Measurements from ENCODE around the gene CAMK2G. TPM values are rescaled to one million over a fixed set of nuclear protein-coding genes. Genes with fewer than 3 reads are reported as not detected.

The CAMK2G gene
- polyA plus RNA-seq, 3 donors: 1.7 to 60.7 (median 3.0) TPM

- no peak overlapping the region for H3K4me3 Mint-ChIP-seq
These were observed 74.3 kb downstream of the CAMK2G start for GRCh38 chr10:73799899-73800559.

DNA sequence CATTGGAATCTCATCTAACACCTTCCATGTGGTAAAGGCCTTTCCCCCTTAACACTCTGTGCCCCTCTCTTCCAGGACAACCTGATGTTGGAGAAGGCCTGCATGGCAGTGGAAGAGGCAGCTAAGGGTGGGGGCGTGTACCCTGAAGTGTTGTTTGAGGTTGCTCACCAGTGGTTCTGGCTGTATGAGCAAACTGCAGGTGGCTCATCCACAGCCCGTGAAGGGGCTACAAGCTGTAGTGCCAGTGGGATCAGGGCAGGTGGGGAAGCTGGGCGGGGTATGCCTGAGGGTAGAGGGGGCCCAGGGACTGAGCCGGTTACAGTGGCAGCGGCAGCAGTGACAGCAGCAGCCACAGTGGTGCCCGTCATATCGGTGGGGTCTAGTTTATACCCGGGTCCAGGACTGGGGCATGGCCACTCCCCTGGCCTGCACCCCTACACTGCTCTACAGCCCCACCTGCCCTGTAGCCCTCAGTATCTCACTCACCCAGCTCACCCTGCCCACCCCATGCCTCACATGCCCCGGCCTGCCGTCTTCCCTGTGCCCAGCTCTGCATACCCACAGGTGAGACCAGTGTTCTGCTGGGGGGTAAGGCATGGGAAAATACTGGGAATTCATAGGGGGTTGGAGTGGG is 75.3 kb downstream of the CAMK2G start:
- Mint-ChIP-seq H3K4me1 (peaks cover 6% of the 10 kb centered on the region), H3K36me3 (peaks cover 85 to 100% of the 10 kb centered on the region in 2 donors), H3K27me3 (ENCODE audit: low read depth in 3 of 3) (no peaks in the 10 kb centered on the region), H3K4me3 (no peak overlapping the region), H3K9me3 (peaks cover 0 to 2% (median 0%) of the 10 kb centered on the region in 7 donors), H3K27ac (peak overlapping the region in 4 of 7 donors; percentile 19 to 54 (median 30))
- Histone ChIP-seq H3K36me3 (replicated peaks in 1 of 2; ENCODE audit: control insufficient read depth in 1 of 2, insufficient read depth in 2 of 2, low read length in 2 of 2) (peaks cover 91 to 100% of the 10 kb centered on the region in 2 donors), H3K27ac (ENCODE audit: low read depth in 1 of 2, low read length in 2 of 2) (no peak overlapping the region), H3K4me2 (replicated peaks; ENCODE audit: extremely low read depth, low read length, poor library complexity, severe bottlenecking) (no peak overlapping the region), H3K9me3 (replicated peaks in 1 of 2; ENCODE audit: control insufficient read depth in 1 of 2, insufficient read depth in 1 of 2, low read length in 2 of 2) (no peaks in the 10 kb centered on the region), H3K27me3 (ENCODE audit: control insufficient read depth in 2 of 2, insufficient read depth in 2 of 2, low read length in 2 of 2) (no peaks in the 10 kb centered on the region), H3K9ac (ENCODE audit: insufficient read depth, low read length, poor library complexity, severe bottlenecking) (no peak overlapping the region), H4K20me1 (ENCODE audit: insufficient read depth, low read length) (peaks cover 71% of the 10 kb centered on the region), H2AFZ (ENCODE audit: insufficient read depth, low read depth, low read length, poor library complexity, severe bottlenecking) (no peak overlapping the region), H3K79me2 (ENCODE audit: insufficient read depth, low read length) (no peaks in the 10 kb centered on the region), H3K4me3 (replicated peaks in 1 of 3; ENCODE audit: low read depth in 2 of 3, low read length in 3 of 3) (no peak overlapping the region), H3K4me1 (ENCODE audit: control insufficient read depth in 1 of 2, insufficient read depth in 2 of 2, low read length in 2 of 2) (no peaks in the 10 kb centered on the region)
- DNase-seq: no peak
- intact Hi-C loops (cut with micrococcal nuclease): no loop called here
- 87% methylated on average over 7 of the region's 10 CpGs for WGBS (ENCODE audit: insufficient coverage)
- TF ChIP-seq, protein P1, sequence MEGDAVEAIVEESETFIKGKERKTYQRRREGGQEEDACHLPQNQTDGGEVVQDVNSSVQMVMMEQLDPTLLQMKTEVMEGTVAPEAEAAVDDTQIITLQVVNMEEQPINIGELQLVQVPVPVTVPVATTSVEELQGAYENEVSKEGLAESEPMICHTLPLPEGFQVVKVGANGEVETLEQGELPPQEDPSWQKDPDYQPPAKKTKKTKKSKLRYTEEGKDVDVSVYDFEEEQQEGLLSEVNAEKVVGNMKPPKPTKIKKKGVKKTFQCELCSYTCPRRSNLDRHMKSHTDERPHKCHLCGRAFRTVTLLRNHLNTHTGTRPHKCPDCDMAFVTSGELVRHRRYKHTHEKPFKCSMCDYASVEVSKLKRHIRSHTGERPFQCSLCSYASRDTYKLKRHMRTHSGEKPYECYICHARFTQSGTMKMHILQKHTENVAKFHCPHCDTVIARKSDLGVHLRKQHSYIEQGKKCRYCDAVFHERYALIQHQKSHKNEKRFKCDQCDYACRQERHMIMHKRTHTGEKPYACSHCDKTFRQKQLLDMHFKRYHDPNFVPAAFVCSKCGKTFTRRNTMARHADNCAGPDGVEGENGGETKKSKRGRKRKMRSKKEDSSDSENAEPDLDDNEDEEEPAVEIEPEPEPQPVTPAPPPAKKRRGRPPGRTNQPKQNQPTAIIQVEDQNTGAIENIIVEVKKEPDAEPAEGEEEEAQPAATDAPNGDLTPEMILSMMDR (IDR thresholded peaks at IDR 0.05): no peak

More at GRCh38 chr10:73799899-73800559, 74.3 kb downstream of the CAMK2G start:
- no peak overlapping the region for H3K9ac ChIP-seq (ENCODE audit: insufficient read depth, low read length, poor library complexity, severe bottlenecking)
- no peak overlapping the region for H3K27ac ChIP-seq (ENCODE audit: low read depth in 1 of 2, low read length in 2 of 2)
- H3K79me2 ChIP-seq (ENCODE audit: insufficient read depth, low read length): no peaks in the 10 kb centered on the region
- no peak for DNase-seq
- intact Hi-C loops (cut with micrococcal nuclease): no loop called here
- H3K4me3 ChIP-seq (replicated peaks in 1 of 3; ENCODE audit: low read depth in 2 of 3, low read length in 3 of 3): no peak overlapping the region
- H3K36me3 Mint-ChIP-seq: peaks cover 85 to 100% of the 10 kb centered on the region in 2 donors
- H3K9me3 Mint-ChIP-seq: peaks cover 0 to 2% (median 0%) of the 10 kb centered on the region in 7 donors
- H3K36me3 ChIP-seq (replicated peaks in 1 of 2; ENCODE audit: control insufficient read depth in 1 of 2, insufficient read depth in 2 of 2, low read length in 2 of 2): peaks cover 91 to 100% of the 10 kb centered on the region in 2 donors
- TF ChIP-seq, protein P1 (IDR thresholded peaks at IDR 0.05): no peak
- H3K9me3 ChIP-seq (replicated peaks in 1 of 2; ENCODE audit: control insufficient read depth in 1 of 2, insufficient read depth in 1 of 2, low read length in 2 of 2): no peaks in the 10 kb centered on the region
- no peaks in the 10 kb centered on the region for H3K27me3 Mint-ChIP-seq (ENCODE audit: low read depth in 3 of 3)
- peak overlapping the region in 2 of 7 donors; percentile 42 to 91 for H3K27ac Mint-ChIP-seq
- H4K20me1 ChIP-seq (ENCODE audit: insufficient read depth, low read length): peaks cover 75% of the 10 kb centered on the region
- H3K4me1 Mint-ChIP-seq: peaks cover 10% of the 10 kb centered on the region
- 71% methylated on average over 3 of the region's 9 CpGs for WGBS (ENCODE audit: insufficient coverage)
- H2AFZ ChIP-seq (ENCODE audit: insufficient read depth, low read depth, low read length, poor library complexity, severe bottlenecking): no peak overlapping the region
- no peaks in the 10 kb centered on the region for H3K4me1 ChIP-seq (ENCODE audit: control insufficient read depth in 1 of 2, insufficient read depth in 2 of 2, low read length in 2 of 2)
- H3K4me2 ChIP-seq (replicated peaks; ENCODE audit: extremely low read depth, low read length, poor library complexity, severe bottlenecking): no peak overlapping the region
- H3K27me3 ChIP-seq (ENCODE audit: control insufficient read depth in 2 of 2, insufficient read depth in 2 of 2, low read length in 2 of 2): no peaks in the 10 kb centered on the region
